ENCODE data around the gene LRRN4.
"Not testable (repeated sequence)": the region's sequence is repeated elsewhere in the genome, so short reads cannot be mapped to it uniquely, and the experiment has no call there.

Gene LRRN4

DNA sequence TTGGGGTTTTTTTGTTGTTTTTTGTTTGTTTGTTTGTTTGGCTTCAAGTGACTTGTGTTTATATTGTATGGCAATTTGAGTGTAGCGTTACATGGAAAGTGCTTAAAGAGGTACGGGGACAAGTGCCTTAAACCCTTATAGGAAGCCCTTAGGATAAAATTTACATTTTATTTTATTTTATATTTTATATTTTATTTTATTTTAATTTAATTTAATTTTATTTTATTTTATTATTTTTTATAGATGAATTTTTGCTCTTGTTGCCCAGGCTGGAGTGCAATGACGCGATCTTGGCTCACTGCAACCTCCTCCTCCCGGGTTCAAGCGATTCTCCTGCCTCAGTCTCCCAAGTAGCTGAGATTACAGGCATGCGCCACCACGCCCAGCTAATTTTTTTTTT lies 21.0 kb downstream of the LRRN4 start:
- DNase-seq, result not testable (repeated sequence)

DNA sequence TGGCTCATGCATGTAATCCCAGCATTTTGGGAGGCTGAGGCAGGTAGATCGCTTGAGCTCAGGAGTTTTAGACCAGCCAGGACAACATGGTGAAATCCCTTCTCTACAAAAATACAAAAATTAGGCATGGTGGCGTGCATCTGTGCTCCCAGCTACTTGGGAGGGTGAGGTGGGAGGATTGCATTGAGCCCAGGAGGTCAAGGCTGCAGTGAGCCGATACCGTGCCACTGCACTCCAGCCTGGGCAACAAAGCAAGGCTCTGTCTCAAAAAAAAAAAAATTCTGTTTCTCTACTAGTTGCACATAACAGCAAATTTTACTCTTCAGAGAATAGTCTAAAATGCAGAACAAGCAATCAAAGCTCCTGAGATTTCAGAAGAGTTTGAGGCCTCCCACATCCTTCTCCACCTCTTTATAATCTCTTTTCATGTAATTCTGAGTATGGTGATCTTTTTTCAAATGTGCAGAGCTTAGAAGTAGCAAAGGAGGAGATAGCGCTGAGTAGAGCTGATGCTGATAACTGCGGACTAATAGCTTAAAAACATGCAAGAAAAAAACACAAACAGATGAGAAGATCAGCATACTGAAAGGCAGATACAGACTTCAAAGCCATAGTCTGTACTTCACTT lies 23.3 kb downstream of the LRRN4 start:
- DNase-seq, result no peak

DNA sequence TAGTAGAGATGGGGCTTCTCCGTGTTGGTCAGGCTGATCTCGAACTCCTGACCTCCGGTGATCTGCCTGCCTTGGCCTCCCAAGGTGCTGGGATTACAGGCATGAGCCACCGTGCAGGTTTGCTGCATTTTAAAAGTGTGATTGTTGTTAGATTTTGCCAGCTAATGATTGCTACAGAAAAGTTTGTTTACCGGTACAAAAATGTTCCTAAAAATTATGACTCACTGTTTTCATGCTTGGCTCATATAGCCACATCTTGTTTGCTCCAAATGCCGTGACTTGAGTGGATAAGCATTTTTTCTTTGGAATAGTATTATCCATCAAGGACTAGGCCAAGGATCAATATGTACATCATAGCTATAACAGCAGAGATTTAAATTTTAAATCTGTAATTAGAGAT lies 24.3 kb downstream of the LRRN4 start:
- DNase-seq, result no peak

DNA sequence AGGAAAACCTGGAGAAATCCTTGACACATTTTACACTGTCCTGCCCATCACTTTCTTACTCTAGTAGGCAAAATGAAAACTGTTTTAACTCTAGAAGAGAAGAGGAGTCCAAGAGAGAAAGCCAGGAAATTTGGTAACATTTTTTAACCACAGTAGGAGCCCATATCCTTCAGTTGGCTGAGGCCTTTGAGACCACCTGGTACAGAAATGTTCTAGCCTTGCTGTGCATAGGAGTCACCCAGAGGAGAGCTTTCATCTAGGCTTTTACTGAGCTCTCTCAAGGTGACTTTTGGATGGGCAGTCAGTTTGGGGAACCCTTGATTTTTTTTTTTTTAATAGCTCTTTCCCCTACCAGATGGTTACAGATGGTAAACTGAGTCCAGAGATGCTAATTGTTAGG lies 25.0 kb downstream of the LRRN4 start:
- no peak for DNase-seq

DNA sequence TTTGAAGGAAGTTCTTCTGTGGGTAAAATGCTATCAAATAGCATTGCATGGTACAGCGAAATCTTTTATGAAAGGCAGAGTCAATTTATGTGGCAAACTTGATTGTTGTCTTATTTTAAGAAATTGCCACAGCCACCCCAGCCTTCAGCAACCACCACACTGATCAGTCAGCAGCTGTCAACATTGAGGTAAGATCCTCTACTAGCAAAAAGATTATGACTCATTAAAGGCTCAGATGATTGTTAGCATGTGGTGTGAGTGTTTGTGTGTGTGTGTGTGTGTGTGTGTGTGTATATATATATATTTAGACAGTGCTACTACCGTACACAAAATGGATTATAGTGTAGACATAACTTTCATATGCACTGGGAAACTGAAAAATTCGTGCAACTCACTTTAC lies 27.8 kb downstream of the LRRN4 start:
- peak in 2 of 58 donors; percentile 25 for DNase-seq

DNA sequence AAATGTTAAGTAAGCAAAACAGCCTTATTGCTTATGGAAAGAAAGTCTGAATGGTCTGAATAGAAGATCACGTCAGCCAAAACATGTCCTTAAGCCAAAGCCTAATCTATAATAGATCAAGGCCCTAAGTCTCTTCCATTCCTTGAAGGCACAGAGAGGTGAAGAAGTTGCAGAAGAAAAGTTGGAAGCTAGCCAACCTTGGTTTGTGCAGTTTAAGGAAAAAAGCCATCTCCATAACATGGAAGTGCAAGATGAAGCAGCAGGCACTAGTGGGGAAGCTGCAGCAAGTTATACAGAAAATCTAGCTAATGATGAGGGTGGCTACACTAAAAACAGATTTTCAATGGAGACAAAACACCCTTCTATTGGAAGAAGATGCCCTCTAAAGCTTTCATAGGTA lies 29.1 kb downstream of the LRRN4 start:
- no peak for DNase-seq

DNA sequence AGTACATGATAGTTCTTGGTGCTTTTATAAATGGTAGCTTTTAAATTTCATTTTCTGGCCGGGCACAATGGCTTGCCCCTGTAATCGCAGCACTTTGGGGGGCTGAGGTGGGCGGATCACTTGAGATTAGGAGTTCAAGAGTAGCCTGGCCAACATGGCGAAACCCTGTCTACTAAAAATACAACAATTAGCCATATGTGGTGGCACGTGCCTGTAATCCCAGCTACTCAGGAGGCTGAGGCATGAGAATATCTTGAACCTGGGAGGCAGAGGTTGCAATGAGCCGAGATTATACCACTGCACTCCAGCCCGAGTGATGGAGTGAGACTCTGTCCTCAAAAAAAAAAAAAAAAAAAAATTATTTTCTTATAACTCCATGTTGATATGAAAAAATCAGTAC lies 36.0 kb downstream of the LRRN4 start:
- DNase-seq, result no peak

DNA sequence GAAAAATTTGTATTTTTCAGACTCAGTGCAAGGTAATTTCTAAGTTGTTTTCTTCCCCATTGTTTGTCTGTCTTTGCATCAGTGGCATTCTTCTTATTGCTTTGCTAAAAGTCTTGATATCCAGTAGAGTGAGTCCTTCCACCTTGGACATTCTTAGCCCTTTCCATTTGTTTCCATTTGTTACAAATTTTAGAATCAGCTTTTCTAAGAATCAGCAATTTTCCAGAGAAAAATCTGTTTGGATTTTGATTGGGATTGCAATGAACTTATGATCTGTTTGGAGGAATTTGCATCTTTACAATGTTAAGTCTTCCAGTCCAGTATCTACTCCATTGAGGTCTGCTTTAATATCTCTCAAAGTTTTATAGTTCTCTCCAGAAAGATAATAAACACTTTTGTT lies 36.4 kb downstream of the LRRN4 start:
- no peak for DNase-seq

DNA sequence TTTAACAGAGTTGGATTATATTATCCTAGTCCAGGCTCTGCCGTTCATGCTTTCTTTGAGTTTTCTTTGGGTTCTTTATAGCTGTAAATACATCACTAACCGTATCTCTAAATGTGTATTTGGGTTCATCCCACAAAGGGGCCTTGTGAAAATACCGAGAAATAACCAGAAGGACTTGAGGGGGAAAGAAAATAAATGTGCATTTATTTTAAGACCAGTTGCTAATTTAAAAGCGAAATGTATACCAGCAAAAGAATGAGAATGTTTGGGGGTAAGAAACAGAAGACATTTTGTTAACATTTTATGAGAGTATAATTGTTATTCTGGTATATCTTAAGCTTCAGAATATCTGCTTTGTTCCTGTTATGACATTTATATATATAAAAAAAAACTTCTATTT lies 38.9 kb downstream of the LRRN4 start:
- no peak for DNase-seq

DNA sequence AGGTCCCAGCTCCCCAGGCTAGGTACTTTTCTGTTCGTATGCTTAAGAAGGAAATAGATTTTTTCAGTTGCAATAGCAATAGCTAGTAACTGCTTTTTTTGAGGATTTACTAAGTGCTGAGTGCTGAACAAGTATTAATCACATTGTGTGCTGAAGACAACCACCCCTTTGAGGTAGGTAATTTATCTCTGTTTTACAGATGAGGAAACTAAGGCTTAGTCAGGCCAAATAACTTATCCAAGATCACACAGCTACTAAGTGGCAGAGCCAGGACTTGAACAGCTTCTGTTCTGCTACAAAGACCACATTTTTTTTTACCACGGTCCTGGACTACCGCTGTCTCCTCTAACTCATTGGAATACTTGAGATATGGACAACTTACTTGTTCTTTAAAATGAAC lies 39.8 kb downstream of the LRRN4 start:
- no peak for DNase-seq

DNA sequence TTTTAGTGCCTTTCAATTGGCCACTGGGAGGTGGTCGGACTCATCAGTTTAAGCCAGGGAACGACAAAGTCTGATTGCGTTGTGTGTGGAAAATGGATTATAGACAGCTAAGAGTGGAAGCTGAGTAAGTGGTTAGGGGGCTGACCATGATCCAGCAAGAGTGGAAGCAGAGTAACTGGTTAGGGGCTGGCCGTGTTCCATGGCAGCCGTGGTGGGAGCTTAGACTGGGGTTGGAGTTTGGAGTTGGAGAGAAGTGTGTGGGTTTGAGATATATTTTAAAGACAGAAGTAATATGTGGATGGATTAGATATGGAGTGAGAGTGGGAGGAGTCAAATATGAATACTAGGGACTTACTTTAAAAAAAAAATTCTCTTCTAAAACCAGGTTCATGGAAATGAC lies 41.7 kb downstream of the LRRN4 start:
- DNase-seq, result no peak

DNA sequence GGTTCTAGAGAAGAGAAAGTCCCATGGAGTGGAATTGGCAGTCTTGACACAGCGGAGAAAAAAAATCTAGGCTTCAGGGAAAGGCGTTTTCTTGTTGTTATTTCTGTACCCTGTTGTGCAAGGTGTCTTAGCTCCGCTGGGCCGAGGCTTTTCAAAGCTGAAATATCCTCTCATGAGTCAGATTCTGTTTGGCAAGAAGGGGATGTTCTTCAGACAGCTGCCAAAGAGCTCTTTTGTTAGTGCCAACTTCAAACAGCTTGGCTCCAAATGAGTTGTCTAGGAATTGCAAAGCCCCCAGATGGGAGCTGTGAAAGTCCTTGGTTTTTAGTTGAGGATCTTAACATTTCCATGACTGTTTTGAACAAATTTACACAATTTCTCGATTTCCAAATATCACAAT lies 45.6 kb downstream of the LRRN4 start:
- peak in 47 of 58 donors; percentile 1 to 86 (median 30) for DNase-seq

DNA sequence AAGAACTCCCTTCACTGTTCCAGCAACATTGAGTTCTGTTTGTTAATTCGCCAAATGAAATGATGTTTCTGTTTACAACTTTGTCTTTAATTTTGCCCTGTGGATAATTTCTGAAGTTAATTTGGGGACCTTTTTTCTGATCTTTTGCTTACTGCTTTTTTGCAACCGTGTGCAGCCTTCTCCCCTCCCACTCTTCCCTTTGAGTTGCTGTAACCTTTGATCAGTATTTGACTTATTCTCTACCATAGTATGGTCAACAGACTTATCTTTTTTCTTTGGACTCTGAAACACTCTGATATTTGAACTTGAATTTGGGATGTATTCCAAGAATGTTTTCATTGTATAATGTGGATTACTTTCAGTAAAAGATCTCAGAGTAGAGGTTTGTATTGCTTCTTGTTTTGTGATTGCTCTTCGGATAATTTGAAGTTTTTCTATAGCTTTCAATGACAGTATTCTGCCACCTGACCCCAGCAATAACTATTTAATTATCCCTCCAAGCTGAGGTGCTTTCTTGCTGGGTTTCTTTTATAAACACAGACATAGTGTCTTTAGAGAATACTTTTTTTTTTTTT lies 46.2 kb downstream of the LRRN4 start:
- no peak for DNase-seq

DNA sequence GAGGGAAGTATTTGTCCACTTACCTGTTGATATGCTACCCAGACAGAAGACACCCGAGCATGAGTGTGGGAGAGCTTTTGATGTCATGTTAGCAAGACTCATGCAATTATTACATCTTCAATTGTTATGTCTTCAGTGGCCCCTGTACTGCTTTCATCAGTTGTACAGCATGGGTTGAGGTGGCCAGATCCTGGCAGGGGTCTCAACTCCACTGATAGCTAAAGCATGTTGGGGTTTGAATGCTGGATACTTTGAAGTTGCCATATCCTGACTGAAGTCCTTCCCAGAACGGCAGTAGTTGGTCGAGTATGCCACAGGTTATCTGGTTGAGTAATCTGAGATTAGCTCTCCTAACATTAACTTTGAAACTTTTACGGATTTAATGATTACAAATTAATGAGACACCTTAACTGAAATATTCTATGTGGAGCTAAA lies 46.7 kb downstream of the LRRN4 start:
- no peak for DNase-seq

DNA sequence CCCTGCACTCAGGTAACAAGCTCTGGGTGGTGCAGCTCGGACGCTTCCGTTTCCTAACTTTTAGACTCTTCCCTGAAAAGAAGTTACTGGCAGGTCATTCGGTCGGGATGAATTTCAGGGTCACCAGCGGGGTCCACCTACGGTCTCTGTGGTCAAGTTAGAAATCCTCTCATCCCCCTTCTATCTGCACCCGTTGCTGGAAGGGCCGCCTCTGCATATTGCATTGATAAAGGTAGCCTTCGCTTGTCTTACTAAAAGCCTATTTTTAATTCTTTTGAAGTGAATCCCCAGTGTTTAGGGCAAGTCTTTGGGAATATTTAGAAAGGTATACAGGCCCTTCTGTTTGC lies 47.3 kb downstream of the LRRN4 start:
- no peak for DNase-seq

DNA sequence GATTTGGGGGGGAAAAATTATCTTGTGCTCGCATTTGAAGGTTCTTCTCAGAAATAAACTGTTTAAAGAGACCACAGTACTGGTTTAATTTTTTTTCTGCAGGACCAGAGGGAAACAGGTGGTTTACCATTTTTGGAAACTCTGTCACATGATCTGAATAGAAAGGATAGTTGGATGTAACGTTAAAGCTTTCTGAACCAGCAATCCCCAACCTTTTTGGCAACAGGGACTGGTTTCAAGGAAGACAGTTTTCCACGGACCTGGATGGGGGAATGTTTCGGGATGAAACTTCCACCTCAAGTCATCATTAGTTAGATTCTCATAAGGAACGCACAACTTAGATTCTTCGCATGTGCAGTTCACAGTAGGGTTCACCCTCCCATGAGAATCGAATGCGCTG lies 53.0 kb downstream of the LRRN4 start:
- no peak for DNase-seq

DNA sequence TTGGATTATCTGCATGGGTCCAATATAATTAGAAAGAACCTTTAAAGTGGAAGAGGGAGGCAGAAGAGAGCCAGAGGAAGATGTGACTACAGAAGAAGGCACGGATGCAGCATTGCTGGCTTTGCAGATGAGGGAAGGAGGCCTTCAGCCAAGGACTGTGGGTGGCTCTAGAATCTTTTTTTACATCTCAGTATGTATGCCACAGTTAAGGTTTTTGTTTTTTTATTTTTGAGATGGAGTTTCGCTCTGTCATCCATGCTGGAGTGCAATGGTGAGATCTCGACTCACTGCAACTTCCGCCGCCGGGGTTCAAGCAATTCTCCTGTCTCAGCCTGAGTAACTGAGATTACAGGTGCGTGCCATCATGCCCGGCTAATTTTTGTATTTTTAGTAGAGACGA lies 54.1 kb downstream of the LRRN4 start:
- peak in 9 of 58 donors; percentile 1 to 19 (median 6) for DNase-seq

DNA sequence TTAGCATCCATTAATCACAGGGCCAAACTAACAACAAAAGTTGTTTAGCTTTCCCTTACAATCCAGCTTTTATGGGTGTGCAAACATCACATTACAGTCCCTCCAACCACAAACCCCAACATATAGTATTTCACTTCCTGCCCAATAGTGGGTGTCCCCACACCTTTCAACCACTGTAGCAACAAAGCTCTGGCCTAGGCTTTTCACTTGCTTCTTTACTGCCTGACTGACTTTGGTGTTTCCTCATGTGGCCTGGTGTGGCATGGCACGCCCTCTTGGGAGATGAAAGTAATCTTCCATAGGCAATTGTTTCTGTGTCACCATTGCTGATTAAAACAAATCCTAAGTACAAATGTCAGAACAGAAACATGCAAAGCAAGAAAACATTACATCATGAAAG lies 57.1 kb downstream of the LRRN4 start:
- DNase-seq, result no peak

DNA sequence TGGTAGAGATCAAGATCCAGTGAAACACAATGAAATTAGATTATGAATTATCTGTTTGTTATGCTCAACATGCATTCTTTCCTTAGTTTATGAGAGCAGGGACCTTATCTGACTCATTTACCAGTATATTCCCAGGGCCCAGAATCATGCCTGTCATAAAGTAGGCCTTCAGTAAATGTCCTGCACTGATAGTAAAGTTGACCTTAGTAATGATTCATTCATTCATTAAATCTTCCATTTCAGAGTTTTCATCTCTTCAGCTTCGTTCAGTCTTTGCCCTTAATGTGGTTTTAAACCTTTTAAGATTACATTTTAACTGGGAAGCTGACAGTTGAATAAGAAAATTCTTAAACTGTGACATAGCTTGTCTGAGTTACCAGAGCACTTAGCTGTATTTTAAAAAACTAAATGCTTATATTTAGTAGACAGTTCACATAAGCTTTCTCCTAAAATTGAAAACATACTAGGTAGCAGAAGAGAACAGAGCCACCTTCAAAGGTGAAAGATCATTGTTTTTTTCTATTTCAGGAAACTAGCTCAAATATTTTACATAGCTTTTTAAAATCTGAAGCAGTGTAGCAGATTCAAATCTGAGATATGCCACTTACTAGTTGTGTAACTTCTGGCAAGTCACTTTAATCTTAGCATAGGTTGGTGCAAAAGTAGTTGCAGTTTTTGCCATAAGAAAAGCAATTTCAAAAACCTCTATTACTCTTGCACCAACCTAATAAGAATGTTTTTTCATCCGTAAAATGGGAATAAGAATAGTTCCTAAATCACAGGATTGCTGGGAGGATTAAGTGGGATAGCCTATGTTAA lies 62.0 kb downstream of the LRRN4 start:
- DNase-seq, result no peak

DNA sequence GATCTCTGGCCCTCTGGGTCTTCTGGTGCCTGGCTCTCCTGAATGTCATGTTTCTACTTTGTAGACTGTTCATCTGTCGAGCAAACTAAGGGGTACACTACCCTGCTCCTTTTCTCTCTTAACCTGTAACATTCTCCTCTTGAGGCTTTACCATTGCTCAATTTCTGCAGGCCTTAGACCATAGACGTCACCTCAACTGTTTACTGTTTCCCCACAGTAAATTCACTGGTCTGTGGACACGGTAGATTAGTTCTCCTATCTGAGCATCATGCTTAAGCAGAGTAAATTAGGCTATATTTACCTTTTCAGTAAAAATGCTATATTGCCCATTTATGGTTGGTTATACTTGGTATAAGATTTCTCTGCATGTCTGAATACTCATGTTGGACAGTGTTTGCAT lies 62.9 kb downstream of the LRRN4 start:
- DNase-seq, result no peak

Data from anterior cingulate cortex (tissue), 58 donors.